ENCODE results near the gene TRIM66.

TRIM66 gene

GRCh38 chr11:8564526-8564925 is 117.9 kb downstream of the TRIM66 start:
- DNase-seq (ENCODE audit: low read depth): no peak

Data from EH (cell line).